Fibroblast of pulmonary artery (primary cell): ENCODE measurements around the gene EDC4.

Experiments used
- DNase-seq: peaks from one replicate; pipeline ENCODE4 v3.0.0-alpha.2; 2010; ENCODE audit warnings: low read depth
- H3K4me3 ChIP-seq: replicated peaks from 2 replicates; pipeline ENCODE4 v1.5.1; 2011; ENCODE audit warnings: low read depth, mild to moderate bottlenecking, control low read depth, low read length, moderate library complexity
- TF ChIP-seq, protein P1 (sequence below): IDR thresholded peaks from 2 replicates; pipeline ENCODE4 v1.5.1; 2011; ENCODE audit warnings: mild to moderate bottlenecking, control low read depth, low read length, inconsistent platforms; ENCODE audit errors: missing control alignments

The EDC4 gene, protein sequence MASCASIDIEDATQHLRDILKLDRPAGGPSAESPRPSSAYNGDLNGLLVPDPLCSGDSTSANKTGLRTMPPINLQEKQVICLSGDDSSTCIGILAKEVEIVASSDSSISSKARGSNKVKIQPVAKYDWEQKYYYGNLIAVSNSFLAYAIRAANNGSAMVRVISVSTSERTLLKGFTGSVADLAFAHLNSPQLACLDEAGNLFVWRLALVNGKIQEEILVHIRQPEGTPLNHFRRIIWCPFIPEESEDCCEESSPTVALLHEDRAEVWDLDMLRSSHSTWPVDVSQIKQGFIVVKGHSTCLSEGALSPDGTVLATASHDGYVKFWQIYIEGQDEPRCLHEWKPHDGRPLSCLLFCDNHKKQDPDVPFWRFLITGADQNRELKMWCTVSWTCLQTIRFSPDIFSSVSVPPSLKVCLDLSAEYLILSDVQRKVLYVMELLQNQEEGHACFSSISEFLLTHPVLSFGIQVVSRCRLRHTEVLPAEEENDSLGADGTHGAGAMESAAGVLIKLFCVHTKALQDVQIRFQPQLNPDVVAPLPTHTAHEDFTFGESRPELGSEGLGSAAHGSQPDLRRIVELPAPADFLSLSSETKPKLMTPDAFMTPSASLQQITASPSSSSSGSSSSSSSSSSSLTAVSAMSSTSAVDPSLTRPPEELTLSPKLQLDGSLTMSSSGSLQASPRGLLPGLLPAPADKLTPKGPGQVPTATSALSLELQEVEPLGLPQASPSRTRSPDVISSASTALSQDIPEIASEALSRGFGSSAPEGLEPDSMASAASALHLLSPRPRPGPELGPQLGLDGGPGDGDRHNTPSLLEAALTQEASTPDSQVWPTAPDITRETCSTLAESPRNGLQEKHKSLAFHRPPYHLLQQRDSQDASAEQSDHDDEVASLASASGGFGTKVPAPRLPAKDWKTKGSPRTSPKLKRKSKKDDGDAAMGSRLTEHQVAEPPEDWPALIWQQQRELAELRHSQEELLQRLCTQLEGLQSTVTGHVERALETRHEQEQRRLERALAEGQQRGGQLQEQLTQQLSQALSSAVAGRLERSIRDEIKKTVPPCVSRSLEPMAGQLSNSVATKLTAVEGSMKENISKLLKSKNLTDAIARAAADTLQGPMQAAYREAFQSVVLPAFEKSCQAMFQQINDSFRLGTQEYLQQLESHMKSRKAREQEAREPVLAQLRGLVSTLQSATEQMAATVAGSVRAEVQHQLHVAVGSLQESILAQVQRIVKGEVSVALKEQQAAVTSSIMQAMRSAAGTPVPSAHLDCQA (N-terminal part only)

DNA sequence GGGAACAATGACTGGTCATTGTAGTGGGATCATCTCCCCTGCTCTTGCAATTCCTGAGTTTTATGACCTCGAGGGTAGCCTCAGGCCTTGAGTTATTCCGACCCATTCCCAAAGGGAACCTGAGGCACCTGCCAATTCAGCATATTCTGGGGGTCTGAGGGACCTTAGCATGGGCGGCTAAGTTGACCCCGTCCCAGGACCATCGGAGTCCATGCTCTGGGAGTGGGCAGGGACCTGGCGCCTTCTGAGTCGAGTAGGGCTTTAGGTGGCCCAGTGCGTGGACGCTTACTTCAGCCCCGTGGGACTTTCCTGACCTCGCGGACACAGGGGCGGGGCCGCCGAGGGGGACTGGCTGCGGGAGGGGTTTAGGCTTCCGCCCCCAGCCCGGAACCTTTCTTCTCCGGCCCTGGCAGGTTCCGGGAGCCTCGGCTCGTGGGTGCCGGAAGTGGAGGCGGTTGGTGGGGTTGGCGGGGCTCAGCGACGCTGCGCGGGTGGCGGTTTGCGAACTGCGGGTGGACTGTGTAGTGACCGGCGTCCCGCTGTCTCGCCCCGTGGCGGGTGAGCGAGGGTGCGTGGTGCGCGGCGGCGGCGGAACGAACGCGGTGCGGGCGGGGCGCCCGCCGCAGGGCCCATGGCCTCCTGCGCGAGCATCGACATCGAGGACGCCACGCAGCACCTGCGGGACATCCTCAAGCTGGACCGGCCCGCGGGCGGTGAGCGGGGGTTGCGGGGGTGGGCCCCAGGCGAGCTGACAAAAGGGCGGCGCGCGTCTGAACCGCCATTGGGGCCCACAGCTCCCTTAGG lies at the start of gene EDC4:
EDC4 (plus strand) TSS at position 422 of the 804 bp plus-strand sequence; CDS start at position 632, 210 bp downstream.
- H3K4me3 ChIP-seq: peak within 1 kb of the TSS; percentile 88
- TF ChIP-seq, protein P1, sequence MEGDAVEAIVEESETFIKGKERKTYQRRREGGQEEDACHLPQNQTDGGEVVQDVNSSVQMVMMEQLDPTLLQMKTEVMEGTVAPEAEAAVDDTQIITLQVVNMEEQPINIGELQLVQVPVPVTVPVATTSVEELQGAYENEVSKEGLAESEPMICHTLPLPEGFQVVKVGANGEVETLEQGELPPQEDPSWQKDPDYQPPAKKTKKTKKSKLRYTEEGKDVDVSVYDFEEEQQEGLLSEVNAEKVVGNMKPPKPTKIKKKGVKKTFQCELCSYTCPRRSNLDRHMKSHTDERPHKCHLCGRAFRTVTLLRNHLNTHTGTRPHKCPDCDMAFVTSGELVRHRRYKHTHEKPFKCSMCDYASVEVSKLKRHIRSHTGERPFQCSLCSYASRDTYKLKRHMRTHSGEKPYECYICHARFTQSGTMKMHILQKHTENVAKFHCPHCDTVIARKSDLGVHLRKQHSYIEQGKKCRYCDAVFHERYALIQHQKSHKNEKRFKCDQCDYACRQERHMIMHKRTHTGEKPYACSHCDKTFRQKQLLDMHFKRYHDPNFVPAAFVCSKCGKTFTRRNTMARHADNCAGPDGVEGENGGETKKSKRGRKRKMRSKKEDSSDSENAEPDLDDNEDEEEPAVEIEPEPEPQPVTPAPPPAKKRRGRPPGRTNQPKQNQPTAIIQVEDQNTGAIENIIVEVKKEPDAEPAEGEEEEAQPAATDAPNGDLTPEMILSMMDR: no peak
- peak; percentile 81 for DNase-seq

DNA sequence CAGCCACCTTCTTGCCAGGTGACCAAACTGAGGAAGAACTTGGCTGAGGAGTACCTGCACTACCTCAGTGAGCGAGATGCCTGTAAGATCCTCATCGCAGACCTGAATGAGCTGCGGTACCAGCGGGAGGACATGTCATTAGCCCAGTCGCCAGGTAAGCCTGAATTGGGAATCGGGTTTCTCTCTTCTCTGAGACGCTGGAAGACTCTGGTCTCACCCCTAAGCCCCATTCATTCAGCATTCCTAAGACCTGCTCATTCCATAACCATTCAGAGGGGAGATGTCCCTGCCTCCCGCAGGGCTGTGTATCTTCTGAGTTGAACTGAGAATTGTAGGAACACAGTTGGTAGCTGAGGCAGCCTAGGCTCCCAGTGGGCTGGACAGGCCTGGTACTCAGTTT lies 47.7 kb upstream of the EDC4 start:
- DNase-seq: no peak
- TF ChIP-seq, protein P1: no peak
- H3K4me3 ChIP-seq: no peak overlapping the region

DNA sequence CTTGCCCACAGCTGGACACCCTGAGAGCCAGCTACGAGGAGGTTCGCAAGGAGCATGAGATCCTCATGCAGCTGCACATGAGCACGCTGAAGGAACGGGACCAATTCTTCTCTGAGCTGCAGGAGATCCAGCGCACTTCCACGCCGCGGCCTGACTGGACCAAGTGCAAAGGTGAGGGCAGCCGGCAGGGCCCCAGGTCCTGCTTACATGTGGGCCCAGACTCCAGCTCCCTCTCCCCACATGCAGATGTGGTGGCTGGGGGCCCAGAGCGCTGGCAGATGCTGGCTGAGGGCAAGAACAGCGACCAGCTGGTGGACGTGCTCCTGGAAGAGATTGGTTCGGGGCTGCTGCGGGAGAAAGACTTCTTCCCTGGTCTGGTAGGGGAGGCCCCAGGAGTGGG lies 46.9 kb upstream of the EDC4 start:
- TF ChIP-seq, protein P1: no peak
- no peak for DNase-seq
- no peak overlapping the region for H3K4me3 ChIP-seq

DNA sequence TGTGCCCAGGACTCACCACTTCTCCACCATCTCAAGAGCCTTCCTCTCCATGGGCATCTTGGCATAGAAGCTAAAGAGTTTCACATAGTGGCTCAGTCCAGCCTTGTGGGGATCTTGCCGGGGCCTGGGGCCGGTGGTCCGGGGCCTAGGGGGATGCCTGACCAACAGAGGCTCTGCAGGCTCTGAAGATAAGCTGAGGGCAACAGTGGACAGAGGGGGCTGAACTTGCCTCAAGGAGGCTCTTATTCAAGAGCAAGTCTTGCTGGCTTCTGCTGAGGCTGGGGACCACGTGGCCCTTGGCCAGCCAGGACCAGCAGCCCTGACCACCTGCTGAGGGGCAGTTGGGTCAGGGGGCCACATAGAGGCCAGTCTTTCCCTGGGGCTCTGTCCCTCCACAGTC lies 44.2 kb upstream of the EDC4 start:
- TF ChIP-seq, protein P1: no peak
- no peak for DNase-seq
- H3K4me3 ChIP-seq: no peak overlapping the region

DNA sequence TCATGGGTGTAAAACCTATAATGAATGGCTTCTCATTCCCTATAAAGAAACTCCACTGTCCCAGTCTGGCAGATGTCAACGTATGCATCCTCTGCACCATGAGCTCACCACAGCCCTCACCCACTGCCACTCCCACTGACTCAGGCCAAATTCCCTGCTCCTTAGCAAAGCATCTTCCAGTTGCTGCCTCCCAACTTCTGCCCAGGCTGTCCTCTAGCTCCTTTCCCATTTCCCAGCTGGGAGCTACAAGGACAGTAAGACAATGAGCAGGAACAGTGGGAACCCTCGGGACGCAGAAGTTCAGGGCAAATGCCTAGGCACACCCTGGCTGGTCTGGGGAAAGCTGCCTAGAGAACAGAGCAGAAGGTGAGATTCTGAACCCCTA lies 39.8 kb upstream of the EDC4 start:
- H3K4me3 ChIP-seq: peak overlapping the region; percentile 79
- DNase-seq: peak; percentile 41
- TF ChIP-seq, protein P1: no peak
